PC-3 (cell line): ENCODE measurements around the gene FLOT1.

Source experiments
- CTCF ChIP-seq: fragments of 300-600 bp; sonication (generic); conservative IDR thresholded peaks from 2 replicates; pipeline ENCODE4 v1.5.1; 2017; ENCODE audit warnings: antibody characterized with exemption, low read depth, mild to moderate bottlenecking, low read length
- EZH2 ChIP-seq: fragments of 300-600 bp; sonication (generic); IDR thresholded peaks from one replicate; pipeline ENCODE4 v1.6.1; 2017; ENCODE audit warnings: antibody characterized with exemption, mild to moderate bottlenecking, low read length; ENCODE audit not compliant: unreplicated experiment
- EZH2phosphoT487 ChIP-seq: fragments of 300-600 bp; sonication (generic); IDR thresholded peaks from 2 replicates; pipeline ENCODE4 v1.6.1; 2018; ENCODE audit warnings: mild to moderate bottlenecking, antibody characterized with exemption, low read length, borderline replicate concordance

- TF ChIP-seq CTCF (peak; percentile 95), EZH2 (no peak), EZH2phosphoT487 (no peak)
These were observed 20.0 kb downstream of the FLOT1 start for GRCh38 chr6:30722280-30723112.
